Uterus (tissue), 2 donors: ENCODE measurements around the gene CERS6.

ENCODE experiments used
- CTCF ChIP-seq, 4 experiments: fragments of 200-600 bp in 2 of 4; fragments of 450-650 bp in 2 of 4; sonication (generic) in 2 of 4; IDR thresholded peaks; one replicate each; pipeline ENCODE4 v1.5.1; 2016 to 2019; ENCODE audit warnings: antibody characterized with exemption in 4 of 4, mild to moderate bottlenecking in 2 of 4, moderate library complexity in 1 of 4
- POLR2A ChIP-seq, 2 donors: fragments of 450-650 bp; IDR thresholded peaks; one replicate each; pipeline ENCODE4 v1.6.1; 2016; ENCODE audit warnings: antibody characterized with exemption in 2 of 2, mild to moderate bottlenecking in 1 of 2, moderate library complexity in 1 of 2

GRCh38 chr2:168460571-168460970, 4.5 kb downstream of the CERS6 start:
- TF ChIP-seq CTCF (IDR thresholded peaks at IDR 0.05) (no peak), POLR2A (IDR thresholded peaks at IDR 0.05) (no peak)
